ENCODE measurements around the gene ARL14. TPM values are rescaled to one million over a fixed set of nuclear protein-coding genes. Genes with fewer than 3 reads are reported as not detected.

The ARL14 gene
- total and polyA plus RNA-seq, 2 donors (not counting 3 experiments of a cell fraction or from before 2014, with no cell fraction given) = not detected

GRCh38 chr3:160665231-160665630, 11.7 kb upstream of the ARL14 start:
- Histone ChIP-seq H4K20me1 (replicated peaks; ENCODE audit: control insufficient read depth, extremely low read depth, insufficient read depth, low read length) (no peaks in the 10 kb centered on the region), H3K4me3 (replicated peaks in 1 of 3; ENCODE audit: insufficient read depth in 1 of 3, low read depth in 1 of 3, low read length in 3 of 3) (no peak overlapping the region), H3K27ac (ENCODE audit: insufficient read depth, low read depth, low read length) (no peak overlapping the region), H3K4me1 (ENCODE audit: control insufficient read depth, extremely low read depth, insufficient read depth, low read length) (peaks cover 9% of the 10 kb centered on the region), H3K27me3 (ENCODE audit: control insufficient read depth in 2 of 2, insufficient read depth in 2 of 2, low read length in 2 of 2) (no peaks in the 10 kb centered on the region), H3K9ac (replicated peaks; ENCODE audit: extremely low read depth, insufficient read depth, low read length) (no peak overlapping the region), H3K36me3 (ENCODE audit: control insufficient read depth in 2 of 2, extremely low read depth in 1 of 2, insufficient read depth in 2 of 2, low read length in 2 of 2) (no peaks in the 10 kb centered on the region), H3K9me3 (replicated peaks; ENCODE audit: control insufficient read depth, insufficient read depth, low read length) (no peaks in the 10 kb centered on the region), H3K9me1 (replicated peaks; ENCODE audit: control insufficient read depth, extremely low read depth, insufficient read depth, low read length) (no peaks in the 10 kb centered on the region), H2AFZ (ENCODE audit: low read depth, low read length) (no peak overlapping the region), H3K79me2 (ENCODE audit: control insufficient read depth, insufficient read depth, low read length) (no peaks in the 10 kb centered on the region), H3K4me2 (ENCODE audit: insufficient read depth, low read length) (no peak overlapping the region)
- POLR2A ChIA-PET = no interaction called here
- FAIRE-seq = no peak
- CTCF ChIA-PET = interaction anchor here (0.8 to 1.4 kb wide), 3 partner anchors 12 to 21 kb away, joined by 3 read pairs; partner anchors contain the start of gene ARL14
- no peak for DNase-seq (ENCODE audit: low read depth, low spot score)
- no TSS peak for BruUV-seq (replicated peaks)
- dilution Hi-C loops (cut with MboI; ENCODE audit: extremely low pct_ligation_motif_present, low sequenced_read_pairs) = no loop called here
- TF ChIP-seq POLR2A (IDR thresholded peaks at IDR 0.05; ENCODE audit: low read depth, low read length) (no peak), POLR2AphosphoS5 (IDR thresholded peaks at IDR 0.05; ENCODE audit: insufficient read depth, low read depth, low read length) (no peak)
- intact Hi-C loops (cut with micrococcal nuclease) = no loop called here

DNA sequence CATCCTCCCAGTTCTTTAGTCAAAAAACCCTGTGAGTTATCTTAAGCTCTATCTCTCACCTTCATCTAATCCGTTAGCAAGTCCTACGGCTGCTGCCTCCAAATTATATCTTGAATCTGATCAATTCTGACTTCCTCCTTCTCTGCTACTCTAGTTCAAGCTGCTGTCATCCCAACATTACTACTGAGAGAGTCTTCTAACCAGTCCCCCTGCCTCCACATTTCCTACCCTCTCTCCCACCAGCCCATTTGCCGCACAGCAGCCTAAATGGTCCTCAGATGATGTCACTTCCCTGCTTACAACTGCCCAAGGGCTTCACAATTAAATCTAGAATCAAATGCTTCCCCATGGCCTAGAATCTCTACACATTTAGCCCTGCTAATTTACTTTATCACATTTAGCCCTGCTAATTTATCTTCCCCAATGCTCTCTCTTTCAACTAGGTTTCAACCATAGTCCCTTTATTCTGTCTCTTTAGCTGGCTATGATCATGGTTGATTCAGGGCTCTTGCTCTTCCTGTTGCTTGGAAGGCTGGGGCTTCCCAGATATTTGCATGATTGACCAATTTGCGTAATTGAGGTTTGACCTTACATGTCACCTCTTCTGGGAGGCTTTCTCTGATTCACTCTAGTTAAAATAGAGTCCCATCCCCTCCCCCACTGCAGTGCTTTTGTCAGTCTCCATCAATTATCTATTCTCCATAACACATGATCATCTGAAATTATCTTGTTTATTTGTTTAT, 11.0 kb upstream of the ARL14 start:
- H3K9me3 ChIP-seq (replicated peaks; ENCODE audit: control insufficient read depth, insufficient read depth, low read length) = no peaks in the 10 kb centered on the region
- FAIRE-seq = no peak
- DNase-seq (ENCODE audit: low read depth, low spot score) = peak; percentile 21
- H3K27me3 ChIP-seq (ENCODE audit: control insufficient read depth in 2 of 2, insufficient read depth in 2 of 2, low read length in 2 of 2) = no peaks in the 10 kb centered on the region
- TF ChIP-seq JUN (IDR thresholded peaks at IDR 0.05; ENCODE audit: borderline replicate concordance, insufficient read depth, insufficient read length, low read depth) = no peak
- TF ChIP-seq POLR2AphosphoS5 (IDR thresholded peaks at IDR 0.05; ENCODE audit: insufficient read depth, low read depth, low read length) = no peak
- TF ChIP-seq EZH2 (IDR thresholded peaks at IDR 0.05; ENCODE audit: borderline replicate concordance, low read depth, low read length, severe bottlenecking) = no peak
- no peak for TF ChIP-seq MYC (IDR thresholded peaks at IDR 0.05; ENCODE audit: low read depth, low read length)
- no peak for TF ChIP-seq POLR2A (IDR thresholded peaks at IDR 0.05; ENCODE audit: low read depth, low read length)
- no peak for TF ChIP-seq FOS (IDR thresholded peaks at IDR 0.05; ENCODE audit: borderline replicate concordance, insufficient read depth, low read length)
- TF ChIP-seq, protein P1, sequence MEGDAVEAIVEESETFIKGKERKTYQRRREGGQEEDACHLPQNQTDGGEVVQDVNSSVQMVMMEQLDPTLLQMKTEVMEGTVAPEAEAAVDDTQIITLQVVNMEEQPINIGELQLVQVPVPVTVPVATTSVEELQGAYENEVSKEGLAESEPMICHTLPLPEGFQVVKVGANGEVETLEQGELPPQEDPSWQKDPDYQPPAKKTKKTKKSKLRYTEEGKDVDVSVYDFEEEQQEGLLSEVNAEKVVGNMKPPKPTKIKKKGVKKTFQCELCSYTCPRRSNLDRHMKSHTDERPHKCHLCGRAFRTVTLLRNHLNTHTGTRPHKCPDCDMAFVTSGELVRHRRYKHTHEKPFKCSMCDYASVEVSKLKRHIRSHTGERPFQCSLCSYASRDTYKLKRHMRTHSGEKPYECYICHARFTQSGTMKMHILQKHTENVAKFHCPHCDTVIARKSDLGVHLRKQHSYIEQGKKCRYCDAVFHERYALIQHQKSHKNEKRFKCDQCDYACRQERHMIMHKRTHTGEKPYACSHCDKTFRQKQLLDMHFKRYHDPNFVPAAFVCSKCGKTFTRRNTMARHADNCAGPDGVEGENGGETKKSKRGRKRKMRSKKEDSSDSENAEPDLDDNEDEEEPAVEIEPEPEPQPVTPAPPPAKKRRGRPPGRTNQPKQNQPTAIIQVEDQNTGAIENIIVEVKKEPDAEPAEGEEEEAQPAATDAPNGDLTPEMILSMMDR (IDR thresholded peaks at IDR 0.05; ENCODE audit: extremely low read depth in 1 of 2, insufficient read depth in 1 of 2, low read depth in 1 of 2, low read length in 2 of 2) = no peak
- TF ChIP-seq GATA2 (IDR thresholded peaks at IDR 0.05; ENCODE audit: insufficient read depth, insufficient read length, low read depth, low read length) = no peak
- no peak for TF ChIP-seq MAX (IDR thresholded peaks at IDR 0.05; ENCODE audit: insufficient read depth, insufficient read length)
- intact Hi-C loops (cut with micrococcal nuclease) = no loop called here
- H3K79me2 ChIP-seq (ENCODE audit: control insufficient read depth, insufficient read depth, low read length) = no peaks in the 10 kb centered on the region
- H3K4me2 ChIP-seq (ENCODE audit: insufficient read depth, low read length) = no peak overlapping the region
- H4K20me1 ChIP-seq (replicated peaks; ENCODE audit: control insufficient read depth, extremely low read depth, insufficient read depth, low read length) = no peaks in the 10 kb centered on the region
- H3K9ac ChIP-seq (replicated peaks; ENCODE audit: extremely low read depth, insufficient read depth, low read length) = no peak overlapping the region
- H3K9me1 ChIP-seq (replicated peaks; ENCODE audit: control insufficient read depth, extremely low read depth, insufficient read depth, low read length) = no peaks in the 10 kb centered on the region
- POLR2A ChIA-PET = no interaction called here
- H3K27ac ChIP-seq (ENCODE audit: insufficient read depth, low read depth, low read length) = no peak overlapping the region
- CTCF ChIA-PET = interaction anchor here (0.8 to 1.6 kb wide), 5 partner anchors 11 to 22 kb away, joined by 3 to 6 read pairs (median 3); partner anchors contain the start of gene ARL14
- peaks cover 9% of the 10 kb centered on the region for H3K4me1 ChIP-seq (ENCODE audit: control insufficient read depth, extremely low read depth, insufficient read depth, low read length)
- peak overlapping the region; percentile 39 for H2AFZ ChIP-seq (ENCODE audit: low read depth, low read length)
- H3K4me3 ChIP-seq (replicated peaks in 1 of 3; ENCODE audit: insufficient read depth in 1 of 3, low read depth in 1 of 3, low read length in 3 of 3) = no peak overlapping the region
- H3K36me3 ChIP-seq (ENCODE audit: control insufficient read depth in 2 of 2, extremely low read depth in 1 of 2, insufficient read depth in 2 of 2, low read length in 2 of 2) = no peaks in the 10 kb centered on the region
- dilution Hi-C loops (cut with MboI; ENCODE audit: extremely low pct_ligation_motif_present, low sequenced_read_pairs) = no loop called here
- BruUV-seq (replicated peaks) = no TSS peak
